LNCAP (cell line): ENCODE results near the gene TM9SF4.

Experiments
- CTCF ChIP-seq: fragments of 450-650 bp; IDR thresholded peaks from 2 replicates; pipeline ENCODE4 v1.5.1; 2017; ENCODE audit warnings: mild to moderate bottlenecking

TM9SF4 gene

GRCh38 chr20:32190616-32191415, 81.3 kb downstream of the TM9SF4 start:
- no peak for TF ChIP-seq CTCF

- no peak for TF ChIP-seq CTCF
Observed at GRCh38 chr20:32191422-32191821, 81.9 kb downstream of the TM9SF4 start.

- no peak for TF ChIP-seq CTCF
Observed at GRCh38 chr20:32191873-32192272, 82.4 kb downstream of the TM9SF4 start.

GRCh38 chr20:32192698-32193097, 83.2 kb downstream of the TM9SF4 start:
- TF ChIP-seq CTCF: no peak

- no peak for TF ChIP-seq CTCF
Observed at GRCh38 chr20:32193996-32194395, 84.5 kb downstream of the TM9SF4 start.

- no peak for TF ChIP-seq CTCF
Observed at GRCh38 chr20:32195581-32195980, 86.1 kb downstream of the TM9SF4 start.

GRCh38 chr20:32199006-32199405, 89.5 kb downstream of the TM9SF4 start:
- no peak for TF ChIP-seq CTCF
